Epithelial cell of esophagus (primary cell): ENCODE measurements around the gene ZRANB3.
"Not testable (repeated sequence)": the region's sequence is repeated elsewhere in the genome, so short reads cannot be mapped to it uniquely, and the experiment has no call there.

Experiments used
- DNase-seq: peaks from one replicate; pipeline ENCODE4 v3.0.0; 2010; ENCODE audit warnings: low read depth
- H3K4me3 ChIP-seq: 2 replicates; pipeline ENCODE4 v1.5.1; 2011; ENCODE audit warnings: mild to moderate bottlenecking, low read length, control low read depth
- CTCF ChIP-seq: IDR thresholded peaks from 2 replicates; pipeline ENCODE4 v1.5.1; 2011; ENCODE audit warnings: low read depth, mild to moderate bottlenecking, low read length, control low read depth, inconsistent platforms; ENCODE audit not compliant: insufficient read depth; ENCODE audit errors: missing control alignments

Gene ZRANB3

GRCh38 chr2:135409436-135409835 is 121.6 kb downstream of the ZRANB3 start:
- no peak for TF ChIP-seq CTCF
- no peak overlapping the region for H3K4me3 ChIP-seq
- DNase-seq = no peak

GRCh38 chr2:135396259-135396658 is 134.8 kb downstream of the ZRANB3 start:
- DNase-seq, H3K4me3 ChIP-seq: not testable (repeated sequence)

- DNase-seq = no peak
- TF ChIP-seq CTCF = no peak
- H3K4me3 ChIP-seq = no peak overlapping the region
Observed at GRCh38 chr2:135386993-135387392, 144.0 kb downstream of the ZRANB3 start.

- TF ChIP-seq CTCF = no peak
- no peak for DNase-seq
- no peak overlapping the region for H3K4me3 ChIP-seq
Observed at GRCh38 chr2:135378591-135378990, 152.4 kb downstream of the ZRANB3 start.

- no peak for TF ChIP-seq CTCF
- DNase-seq = no peak
- no peak overlapping the region for H3K4me3 ChIP-seq
Observed at GRCh38 chr2:135373702-135374101, 157.3 kb downstream of the ZRANB3 start.

GRCh38 chr2:135349941-135350340 is 181.1 kb downstream of the ZRANB3 start:
- no peak for DNase-seq
- no peak overlapping the region for H3K4me3 ChIP-seq
- no peak for TF ChIP-seq CTCF

GRCh38 chr2:135348096-135348704 is 182.8 kb downstream of the ZRANB3 start:
- DNase-seq, H3K4me3 ChIP-seq: not testable (repeated sequence)

- no peak overlapping the region for H3K4me3 ChIP-seq
- no peak for DNase-seq
- no peak for TF ChIP-seq CTCF
Observed at GRCh38 chr2:135337071-135337470, 193.9 kb downstream of the ZRANB3 start.
